ENCODE data around the gene LRFN5.
"Not testable (repeated sequence)": the region's sequence is repeated elsewhere in the genome, so short reads cannot be mapped to it uniquely, and the experiment has no call there.

Gene LRFN5

GRCh38 chr14:41663473-41663850 lies 56.8 kb downstream of the LRFN5 start:
- H3K4me3 ChIP-seq (ENCODE audit: low read length) = no peak overlapping the region
- TF ChIP-seq CTCF (IDR thresholded peaks at IDR 0.05; ENCODE audit: insufficient read depth, low read depth, low read length, missing control alignments) = no peak

GRCh38 chr14:41666301-41666700 lies 59.6 kb downstream of the LRFN5 start:
- DNase-seq (ENCODE audit: low read depth) = no peak
- H3K4me3 ChIP-seq (ENCODE audit: low read length) = no peak overlapping the region
- no peak for TF ChIP-seq CTCF (IDR thresholded peaks at IDR 0.05; ENCODE audit: insufficient read depth, low read depth, low read length, missing control alignments)

More at GRCh38 chr14:41663473-41663850, 56.8 kb downstream of the LRFN5 start:
- peak; percentile 21 for DNase-seq (ENCODE audit: low read depth)

DNA sequence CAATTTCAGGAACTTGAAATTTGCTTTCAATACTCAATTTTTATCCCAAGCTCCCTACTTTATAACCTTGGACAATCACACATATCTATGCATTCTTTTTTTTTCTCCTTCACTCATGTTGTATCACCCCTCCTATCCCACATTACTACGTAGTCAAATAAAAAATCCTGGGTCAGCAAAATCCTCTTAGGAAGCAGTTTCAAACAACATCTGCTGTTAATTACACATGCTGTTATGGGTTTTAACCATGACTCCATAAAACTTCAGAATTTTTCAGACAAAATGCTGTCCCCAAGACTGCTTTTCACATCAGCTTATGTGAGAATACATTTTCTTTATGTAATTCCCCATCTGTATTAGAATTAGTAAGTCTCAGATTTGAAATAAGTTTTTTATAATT lies 61.7 kb downstream of the LRFN5 start:
- no peak for DNase-seq (ENCODE audit: low read depth)
- no peak for TF ChIP-seq CTCF (IDR thresholded peaks at IDR 0.05; ENCODE audit: insufficient read depth, low read depth, low read length, missing control alignments)
- no peak overlapping the region for H3K4me3 ChIP-seq (ENCODE audit: low read length)

DNA sequence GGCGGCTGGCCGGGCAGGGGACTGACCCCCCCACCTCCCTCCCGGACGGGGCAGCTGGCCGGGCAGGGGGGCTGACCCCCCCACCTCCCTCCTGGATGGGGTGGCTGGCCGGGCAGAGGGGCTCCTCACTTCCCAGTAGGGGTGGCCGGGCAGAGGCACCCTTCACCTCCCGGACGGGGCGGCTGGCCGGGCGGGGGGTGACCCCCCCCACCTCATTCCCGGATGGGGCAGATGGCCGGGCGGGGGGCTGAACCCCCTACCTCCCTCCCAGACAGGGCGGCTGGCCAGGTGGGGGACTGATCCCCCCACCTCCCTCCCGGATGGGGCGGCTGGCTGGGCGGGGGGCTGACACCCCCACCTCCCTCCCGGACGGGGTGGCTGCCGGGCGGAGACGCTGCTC lies 66.9 kb downstream of the LRFN5 start:
- DNase-seq (ENCODE audit: low read depth); H3K4me3 ChIP-seq (ENCODE audit: low read length): not testable (repeated sequence)

GRCh38 chr14:41674511-41674971 lies 67.9 kb downstream of the LRFN5 start:
- not testable (repeated sequence) for DNase-seq (ENCODE audit: low read depth); H3K4me3 ChIP-seq (ENCODE audit: low read length)

- H3K4me3 ChIP-seq (ENCODE audit: low read length) = no peak overlapping the region
- no peak for TF ChIP-seq CTCF (IDR thresholded peaks at IDR 0.05; ENCODE audit: insufficient read depth, low read depth, low read length, missing control alignments)
- DNase-seq (ENCODE audit: low read depth) = no peak
Observed at GRCh38 chr14:41699486-41699885, 92.8 kb downstream of the LRFN5 start.

DNA sequence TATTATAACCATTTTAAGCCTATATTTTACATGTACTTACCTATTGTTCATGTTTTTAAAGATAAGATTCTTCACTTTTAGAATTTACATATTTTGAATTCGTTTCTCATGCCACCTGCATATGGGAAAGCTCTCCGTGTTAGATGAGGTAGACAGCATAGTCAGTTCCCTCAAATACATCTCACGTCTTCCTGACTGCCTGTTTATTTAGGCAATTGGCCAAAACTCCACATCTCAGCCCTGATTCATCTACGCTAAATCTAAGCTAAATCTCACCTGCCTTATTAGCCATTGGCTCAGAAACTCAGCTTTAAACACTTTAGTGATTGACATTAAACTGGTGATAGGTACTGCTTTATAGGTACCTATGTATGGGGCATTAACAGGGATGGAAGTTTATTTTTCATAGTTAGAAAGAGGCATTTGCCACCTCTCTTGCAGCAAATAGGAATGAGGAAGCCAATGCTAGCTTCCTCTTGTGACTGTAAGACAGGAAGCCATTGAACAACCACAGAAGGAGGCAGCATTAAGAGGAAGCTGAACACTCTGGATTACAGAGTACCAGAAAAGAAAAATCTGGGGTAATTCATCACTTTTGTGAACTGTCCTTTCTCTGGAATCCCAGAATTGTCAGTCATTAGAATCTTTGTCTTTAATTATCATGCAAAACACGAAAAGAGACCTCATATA lies 111.9 kb downstream of the LRFN5 start:
- no peak for TF ChIP-seq CTCF (IDR thresholded peaks at IDR 0.05; ENCODE audit: insufficient read depth, low read depth, low read length, missing control alignments)
- peak; percentile 30 for DNase-seq (ENCODE audit: low read depth)
- H3K4me3 ChIP-seq (ENCODE audit: low read length) = no peak overlapping the region

- no peak for DNase-seq (ENCODE audit: low read depth)
- no peak for TF ChIP-seq CTCF (IDR thresholded peaks at IDR 0.05; ENCODE audit: insufficient read depth, low read depth, low read length, missing control alignments)
Observed at GRCh38 chr14:41739203-41739602, 132.5 kb downstream of the LRFN5 start.

More at GRCh38 chr14:41739203-41739602, 132.5 kb downstream of the LRFN5 start:
- no peak overlapping the region for H3K4me3 ChIP-seq (ENCODE audit: low read length)
